Panc1 (cell line): ENCODE results near the gene ADAT3. TPM values are rescaled to one million over a fixed set of nuclear protein-coding genes. Genes with fewer than 3 reads are reported as not detected.

Experiments
- ATAC-seq: fragments of 200-7000 bp; cut with Tn5 transposase; 2 replicates; pipeline ENCODE4 v1.9.1; 2020; ENCODE audit warnings: mild to moderate bottlenecking, moderate library complexity
- BruUV-seq: library from RNA; stranded (reverse); fragments of 400-500 nt; replicated peaks from 2 replicates; lab custom pipeline; 2021; lab: Mats Ljungman, UMichigan
- CTCF ChIA-PET: fragments of 300-600 bp; sonication (Branson Sonifier 250); formaldehyde crosslinking; loops from one replicate; lab custom pipeline; 2022; ENCODE audit warnings: antibody characterized with exemption; lab: Charles Lee
- POLR2A ChIA-PET: fragments of 300-600 bp; sonication (Branson Sonifier 250); formaldehyde crosslinking; loops from one replicate; lab custom pipeline; 2022; ENCODE audit warnings: antibody characterized with exemption; lab: Charles Lee
- DNase-seq: peaks from one replicate; pipeline ENCODE4 v3.0.0-alpha.2; 2010; ENCODE audit warnings: low read depth, low spot score
- H3K27ac ChIP-seq: 2 replicates; pipeline ENCODE4 v1.5.1; 2011; ENCODE audit warnings: mild to moderate bottlenecking, low read length, inconsistent platforms
- H3K27me3 ChIP-seq: fragments of 200-500 bp; sonication (Bioruptor generic); 2 replicates; pipeline ENCODE4 v1.6.0; 2014; ENCODE audit warnings: low read length, inconsistent platforms; ENCODE audit not compliant: control insufficient read depth, insufficient read depth
- H3K36me3 ChIP-seq: fragments of 200-500 bp; sonication (Bioruptor generic); 2 replicates; pipeline ENCODE4 v1.5.1; 2014; ENCODE audit warnings: inconsistent platforms, mild to moderate bottlenecking, low read length, moderate library complexity; ENCODE audit not compliant: control insufficient read depth, insufficient read depth
- H3K4me1 ChIP-seq: 2 replicates; pipeline ENCODE4 v1.5.1; 2011; ENCODE audit warnings: inconsistent platforms, mild to moderate bottlenecking, low read length, moderate library complexity; ENCODE audit not compliant: control insufficient read depth, insufficient read depth
- H3K4me3 ChIP-seq, 2 experiments: 2 replicates each; pipeline ENCODE4 v1.5.1; 2011 to 2012; ENCODE audit warnings: low read depth in 2 of 2, low read length in 2 of 2, mild to moderate bottlenecking in 2 of 2, inconsistent platforms in 1 of 2, moderate library complexity in 1 of 2
- H3K9me3 ChIP-seq: fragments of 200-500 bp; sonication (Bioruptor generic); 2 replicates; pipeline ENCODE4 v1.5.1; 2014; ENCODE audit warnings: low read depth, mild to moderate bottlenecking, inconsistent platforms, low read length, moderate library complexity; ENCODE audit not compliant: control insufficient read depth, insufficient read depth
- POLR2AphosphoS5 ChIP-seq: IDR thresholded peaks from 2 replicates; pipeline ENCODE4 v1.6.1; 2012; ENCODE audit warnings: mild to moderate bottlenecking, low read depth, low read length, moderate library complexity
- SIN3A ChIP-seq: IDR thresholded peaks from 2 replicates; pipeline ENCODE4 v1.6.1; 2012; ENCODE audit warnings: low read depth, mild to moderate bottlenecking, low read length, moderate library complexity, borderline replicate concordance; ENCODE audit not compliant: insufficient read depth
- TCF7L2 ChIP-seq: IDR thresholded peaks from 2 replicates; pipeline ENCODE4 v1.6.1; 2011; ENCODE audit warnings: mild to moderate bottlenecking, low read depth, low read length, inconsistent platforms
- in situ Hi-C: cut with HindIII; loops from 2 replicates; pipeline ENCODE4 v1.10.0; 2016; ENCODE audit warnings: low sequenced_read_pairs, low pct_unique_long_range_greater_than_20kb
- intact Hi-C: fragments of 100-400 bp; cut with micrococcal nuclease; formaldehyde crosslinking; loops from one replicate; pipeline ENCODE4 v1.10.0; 2022; ENCODE audit not compliant: unreplicated experiment
- total RNA-seq: library from RNA; stranded (reverse); gene quantifications from one replicate; pipeline ENCODE4 v1.2.1, GENCODE V29; 2021; ENCODE audit not compliant: unreplicated experiment
- TF ChIP-seq, protein P1 (sequence below): fragments of 450-650 bp; IDR thresholded peaks from 2 replicates; pipeline ENCODE4 v1.5.1; 2017; ENCODE audit warnings: mild to moderate bottlenecking
- TF ChIP-seq, protein P2 (sequence below), 2 experiments: IDR thresholded peaks; 2 replicates each; pipeline ENCODE4 v1.6.1; 2011 to 2012; ENCODE audit warnings: low read depth in 2 of 2, control low read depth in 1 of 2, low read length in 1 of 2, mild to moderate bottlenecking in 1 of 2, moderate library complexity in 1 of 2; ENCODE audit not compliant: insufficient read depth in 1 of 2

The ADAT3 gene
- total RNA-seq, 1 experiment from 2014 or later = 8.9 TPM

- no peak overlapping the region for H3K4me3 ChIP-seq
- H3K36me3 ChIP-seq = no peaks in the 10 kb centered on the region
- TF ChIP-seq, protein P1, sequence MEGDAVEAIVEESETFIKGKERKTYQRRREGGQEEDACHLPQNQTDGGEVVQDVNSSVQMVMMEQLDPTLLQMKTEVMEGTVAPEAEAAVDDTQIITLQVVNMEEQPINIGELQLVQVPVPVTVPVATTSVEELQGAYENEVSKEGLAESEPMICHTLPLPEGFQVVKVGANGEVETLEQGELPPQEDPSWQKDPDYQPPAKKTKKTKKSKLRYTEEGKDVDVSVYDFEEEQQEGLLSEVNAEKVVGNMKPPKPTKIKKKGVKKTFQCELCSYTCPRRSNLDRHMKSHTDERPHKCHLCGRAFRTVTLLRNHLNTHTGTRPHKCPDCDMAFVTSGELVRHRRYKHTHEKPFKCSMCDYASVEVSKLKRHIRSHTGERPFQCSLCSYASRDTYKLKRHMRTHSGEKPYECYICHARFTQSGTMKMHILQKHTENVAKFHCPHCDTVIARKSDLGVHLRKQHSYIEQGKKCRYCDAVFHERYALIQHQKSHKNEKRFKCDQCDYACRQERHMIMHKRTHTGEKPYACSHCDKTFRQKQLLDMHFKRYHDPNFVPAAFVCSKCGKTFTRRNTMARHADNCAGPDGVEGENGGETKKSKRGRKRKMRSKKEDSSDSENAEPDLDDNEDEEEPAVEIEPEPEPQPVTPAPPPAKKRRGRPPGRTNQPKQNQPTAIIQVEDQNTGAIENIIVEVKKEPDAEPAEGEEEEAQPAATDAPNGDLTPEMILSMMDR = no peak
- ATAC-seq (no peak), DNase-seq (no peak)
- CTCF ChIA-PET = no interaction called here
- intact Hi-C loops = no loop called here
- in situ Hi-C loops = no loop called here
- POLR2A ChIA-PET = no interaction called here
- H3K27me3 ChIP-seq = no peaks in the 10 kb centered on the region
- H3K9me3 ChIP-seq = no peaks in the 10 kb centered on the region; the same call in 1 of the 2 replicates
- no TSS peak for BruUV-seq
- no peaks in the 10 kb centered on the region; the same call in 1 of the 2 replicates for H3K4me1 ChIP-seq
- H3K27ac ChIP-seq = no peak overlapping the region
These were observed 26.2 kb downstream of the ADAT3 start for GRCh38 chr19:1931445-1931844.

DNA sequence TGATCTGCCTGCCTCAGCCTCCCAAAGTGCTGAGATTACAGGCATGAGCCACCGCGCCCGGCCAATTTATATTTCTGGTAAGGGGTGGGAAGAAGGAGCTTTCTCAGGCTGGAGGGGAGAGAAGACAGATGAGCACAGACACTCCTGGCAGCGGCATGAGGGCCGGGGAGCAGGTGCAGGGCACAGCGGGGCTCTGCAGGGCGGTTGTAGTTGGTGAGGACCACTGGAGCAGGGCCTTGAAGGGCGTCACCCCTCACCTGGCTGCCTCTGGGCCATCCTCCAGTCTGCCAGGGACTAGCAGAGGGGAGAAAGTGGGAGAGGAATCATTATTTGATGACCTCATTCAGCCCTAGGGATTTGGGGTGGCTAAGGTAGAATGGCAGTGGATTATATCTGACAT, 27.2 kb downstream of the ADAT3 start:
- ChIA-PET CTCF (interaction anchor here (0.6 kb wide), 1 partner anchor 145 kb away, joined by 3 read pairs; no protein-coding TSS in a partner anchor), POLR2A (no interaction called here)

More for the DNA sequence above, 27.2 kb downstream of the ADAT3 start:
- no peak for ATAC-seq
- DNase-seq = no peak
- Histone ChIP-seq H3K4me3 (no peak overlapping the region), H3K4me1 (no peaks in the 10 kb centered on the region; the same call in 1 of the 2 replicates), H3K9me3 (no peaks in the 10 kb centered on the region; the same call in 1 of the 2 replicates), H3K27ac (no peak overlapping the region), H3K36me3 (no peaks in the 10 kb centered on the region), H3K27me3 (no peaks in the 10 kb centered on the region)
- TF ChIP-seq, protein P2, sequence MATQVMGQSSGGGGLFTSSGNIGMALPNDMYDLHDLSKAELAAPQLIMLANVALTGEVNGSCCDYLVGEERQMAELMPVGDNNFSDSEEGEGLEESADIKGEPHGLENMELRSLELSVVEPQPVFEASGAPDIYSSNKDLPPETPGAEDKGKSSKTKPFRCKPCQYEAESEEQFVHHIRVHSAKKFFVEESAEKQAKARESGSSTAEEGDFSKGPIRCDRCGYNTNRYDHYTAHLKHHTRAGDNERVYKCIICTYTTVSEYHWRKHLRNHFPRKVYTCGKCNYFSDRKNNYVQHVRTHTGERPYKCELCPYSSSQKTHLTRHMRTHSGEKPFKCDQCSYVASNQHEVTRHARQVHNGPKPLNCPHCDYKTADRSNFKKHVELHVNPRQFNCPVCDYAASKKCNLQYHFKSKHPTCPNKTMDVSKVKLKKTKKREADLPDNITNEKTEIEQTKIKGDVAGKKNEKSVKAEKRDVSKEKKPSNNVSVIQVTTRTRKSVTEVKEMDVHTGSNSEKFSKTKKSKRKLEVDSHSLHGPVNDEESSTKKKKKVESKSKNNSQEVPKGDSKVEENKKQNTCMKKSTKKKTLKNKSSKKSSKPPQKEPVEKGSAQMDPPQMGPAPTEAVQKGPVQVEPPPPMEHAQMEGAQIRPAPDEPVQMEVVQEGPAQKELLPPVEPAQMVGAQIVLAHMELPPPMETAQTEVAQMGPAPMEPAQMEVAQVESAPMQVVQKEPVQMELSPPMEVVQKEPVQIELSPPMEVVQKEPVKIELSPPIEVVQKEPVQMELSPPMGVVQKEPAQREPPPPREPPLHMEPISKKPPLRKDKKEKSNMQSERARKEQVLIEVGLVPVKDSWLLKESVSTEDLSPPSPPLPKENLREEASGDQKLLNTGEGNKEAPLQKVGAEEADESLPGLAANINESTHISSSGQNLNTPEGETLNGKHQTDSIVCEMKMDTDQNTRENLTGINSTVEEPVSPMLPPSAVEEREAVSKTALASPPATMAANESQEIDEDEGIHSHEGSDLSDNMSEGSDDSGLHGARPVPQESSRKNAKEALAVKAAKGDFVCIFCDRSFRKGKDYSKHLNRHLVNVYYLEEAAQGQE (IDR thresholded peaks at IDR 0.05; ENCODE audit: insufficient read depth in 1 of 2, low read depth in 2 of 2, low read length in 1 of 2) = no peak
- no peak for TF ChIP-seq POLR2AphosphoS5
- TF ChIP-seq TCF7L2 = no peak
- TF ChIP-seq SIN3A = no peak
- TF ChIP-seq, protein P1 = no peak
- intact Hi-C loops (no loop called here), in situ Hi-C loops (no loop called here)
- BruUV-seq = no TSS peak
